GM23338 (cell line): ENCODE data around the gene OR1J4. TPM values are rescaled to one million over a fixed set of nuclear protein-coding genes. Genes with fewer than 3 reads are reported as not detected.

Experiments
- ATAC-seq: fragments of 200-7000 bp; cut with Tn5 transposase; 3 replicates; pipeline ENCODE4 v1.9.1; 2020
- DNase-seq: peaks from one replicate; pipeline ENCODE4 v3.0.0-alpha.2; 2015; ENCODE audit warnings: low spot score
- H2AFZ ChIP-seq: fragments of 200-600 bp; sonication (generic); 2 replicates; pipeline ENCODE4 v1.8.0; 2016; ENCODE audit warnings: antibody characterized with exemption, mild to moderate bottlenecking, moderate library complexity
- H3F3A ChIP-seq: fragments of 200-600 bp; sonication (generic); replicated peaks from 2 replicates; pipeline ENCODE4 v1.8.0; 2017; ENCODE audit warnings: antibody characterized with exemption, mixed run types, low read depth
- H3K27ac ChIP-seq: fragments of 200-600 bp; sonication (generic); 2 replicates; pipeline ENCODE4 v1.6.1; 2016; ENCODE audit warnings: low read depth
- H3K27me3 ChIP-seq: fragments of 200-600 bp; sonication (generic); 2 replicates; pipeline ENCODE4 v1.8.0; 2016; ENCODE audit warnings: mild to moderate bottlenecking, mixed run types, moderate library complexity; ENCODE audit not compliant: insufficient read depth
- H3K36me3 ChIP-seq: fragments of 200-600 bp; sonication (generic); 2 replicates; pipeline ENCODE4 v1.8.0; 2016; ENCODE audit warnings: mild to moderate bottlenecking; ENCODE audit not compliant: insufficient read depth
- H3K4me1 ChIP-seq: fragments of 200-600 bp; sonication (generic); 2 replicates; pipeline ENCODE4 v1.8.0; 2016; ENCODE audit warnings: mild to moderate bottlenecking, moderate library complexity; ENCODE audit not compliant: insufficient read depth
- H3K4me2 ChIP-seq: fragments of 200-600 bp; sonication (generic); 2 replicates; pipeline ENCODE4 v1.7.1; 2017; ENCODE audit warnings: mixed run types
- H3K4me3 ChIP-seq: fragments of 200-600 bp; sonication (generic); 2 replicates; pipeline ENCODE4 v1.6.1; 2016; ENCODE audit warnings: mixed run types
- H3K79me2 ChIP-seq: fragments of 200-600 bp; sonication (generic); replicated peaks from 2 replicates; pipeline ENCODE4 v1.8.0; 2017; ENCODE audit warnings: mild to moderate bottlenecking; ENCODE audit not compliant: insufficient read depth
- H3K9me2 ChIP-seq: fragments of 200-600 bp; sonication (generic); 2 replicates; pipeline ENCODE4 v1.8.0; 2017; ENCODE audit not compliant: insufficient read depth
- H4K20me1 ChIP-seq: fragments of 200-600 bp; sonication (generic); replicated peaks from 2 replicates; pipeline ENCODE4 v1.8.0; 2017; ENCODE audit warnings: mild to moderate bottlenecking; ENCODE audit not compliant: insufficient read depth
- H3K27ac Mint-ChIP-seq: 2 replicates; pipeline ENCODE4 v1.8.0; 2020; ENCODE audit warnings: inconsistent platforms, mild to moderate bottlenecking, moderate library complexity, mixed read lengths
- H3K27me3 Mint-ChIP-seq: 3 replicates; pipeline ENCODE4 v1.8.0; 2022; ENCODE audit warnings: low read depth, mild to moderate bottlenecking, moderate library complexity, mixed read lengths, inconsistent platforms; ENCODE audit not compliant: insufficient read depth, poor library complexity
- H3K36me3 Mint-ChIP-seq: 3 replicates; pipeline ENCODE4 v1.8.0; 2021; ENCODE audit warnings: low read depth, mild to moderate bottlenecking, inconsistent platforms, moderate library complexity, mixed read lengths
- H3K4me1 Mint-ChIP-seq: 3 replicates; pipeline ENCODE4 v1.8.0; 2020; ENCODE audit warnings: mild to moderate bottlenecking, inconsistent platforms, mixed read lengths
- H3K4me3 Mint-ChIP-seq: 3 replicates; pipeline ENCODE4 v1.8.0; 2021; ENCODE audit warnings: moderate library complexity, mild to moderate bottlenecking, inconsistent platforms, mixed read lengths
- H3K9me3 Mint-ChIP-seq: 3 replicates; pipeline ENCODE4 v1.8.0; 2020; ENCODE audit warnings: moderate library complexity, mild to moderate bottlenecking, inconsistent platforms, mixed read lengths
- CREB1 ChIP-seq: fragments of 250-450 bp; sonication (Bioruptor Pico); IDR thresholded peaks from 2 replicates; pipeline ENCODE4 v1.5.0; 2020; ENCODE audit warnings: low read depth, mild to moderate bottlenecking, moderate library complexity
- EZH2 ChIP-seq: fragments of 200-600 bp; sonication (generic); IDR thresholded peaks from one replicate; pipeline ENCODE4 v1.8.0; 2017; ENCODE audit warnings: antibody characterized with exemption, mild to moderate bottlenecking, low read depth; ENCODE audit not compliant: unreplicated experiment
- JUNB ChIP-seq: IDR thresholded peaks from one replicate; pipeline ENCODE4 v1.6.1; 2016; ENCODE audit warnings: antibody characterized with exemption; ENCODE audit not compliant: unreplicated experiment
- NANOG ChIP-seq: IDR thresholded peaks from 2 replicates; pipeline ENCODE4 v1.6.1; 2016; ENCODE audit warnings: antibody characterized with exemption, borderline replicate concordance
- POLR2AphosphoS5 ChIP-seq: IDR thresholded peaks from 2 replicates; pipeline ENCODE4 v1.6.1; 2016; ENCODE audit warnings: antibody characterized with exemption, low read depth
- STAT1 ChIP-seq: IDR thresholded peaks from one replicate; pipeline ENCODE4 v1.6.1; 2016; ENCODE audit warnings: antibody characterized with exemption; ENCODE audit not compliant: unreplicated experiment
- long read RNA-seq: library from polyadenylated mRNA; unstranded; transcript quantifications from one replicate; pipeline ENCODE4 v2.0.0, GENCODE V29; 2020; ENCODE audit not compliant: unreplicated experiment
- polyA plus RNA-seq: library from polyadenylated mRNA; unstranded; fragments of >200 nt; fragmentation: Nextera tagmentation; extraction: Ambion mirVana; gene quantifications from 2 replicates; pipeline ENCODE4 v1.2.1, GENCODE V29; 2016
- total RNA-seq: library from RNA; depleted of rRNA; stranded (reverse); fragments of >200 nt; shearing (Covaris generic); gene quantifications from 2 replicates; pipeline ENCODE4 v1.2.3, GENCODE V29; 2014; rRNA removed
- TF ChIP-seq, protein P1 (sequence below): IDR thresholded peaks from 2 replicates; pipeline ENCODE4 v1.6.1; 2016; ENCODE audit warnings: antibody characterized with exemption
- TF ChIP-seq, protein P2 (sequence below): IDR thresholded peaks from one replicate; pipeline ENCODE4 v1.6.1; 2018; ENCODE audit warnings: antibody characterized with exemption; ENCODE audit not compliant: unreplicated experiment

The OR1J4 gene, protein sequence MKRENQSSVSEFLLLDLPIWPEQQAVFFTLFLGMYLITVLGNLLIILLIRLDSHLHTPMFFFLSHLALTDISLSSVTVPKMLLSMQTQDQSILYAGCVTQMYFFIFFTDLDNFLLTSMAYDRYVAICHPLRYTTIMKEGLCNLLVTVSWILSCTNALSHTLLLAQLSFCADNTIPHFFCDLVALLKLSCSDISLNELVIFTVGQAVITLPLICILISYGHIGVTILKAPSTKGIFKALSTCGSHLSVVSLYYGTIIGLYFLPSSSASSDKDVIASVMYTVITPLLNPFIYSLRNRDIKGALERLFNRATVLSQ
- not detected in 2 replicates for total RNA-seq
- not detected in 2 replicates for polyA plus RNA-seq
- long read RNA-seq, result 0 reads

DNA sequence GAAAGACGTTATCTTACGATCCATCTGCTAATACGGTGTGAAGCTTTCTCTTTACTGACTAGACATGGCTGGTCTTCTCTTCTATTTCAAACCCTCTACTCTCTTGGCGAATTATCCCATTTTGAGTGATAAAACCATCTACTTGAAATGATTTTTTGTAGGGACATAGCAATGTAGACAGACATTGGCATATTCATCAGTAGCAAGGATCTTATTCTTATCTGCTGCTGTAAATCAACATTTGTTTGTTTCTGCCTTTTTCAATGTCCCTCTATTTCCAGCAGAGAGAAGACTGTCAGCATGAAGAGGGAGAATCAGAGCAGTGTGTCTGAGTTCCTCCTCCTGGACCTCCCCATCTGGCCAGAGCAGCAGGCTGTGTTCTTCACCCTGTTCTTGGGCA, at the start of gene OR1J4:
TSS of gene OR1J4 (plus strand) at position 301 of the 400 bp plus-strand sequence. CDS start at position 301, 0 bp downstream.
- peaks cover 34% of the 10 kb centered on the region for H3K9me3 Mint-ChIP-seq
- Histone ChIP-seq H3K27me3 (peaks cover 7% of the 10 kb centered on the region; the same call in 1 of the 2 replicates), H3K4me3 (no peak within 1 kb of the TSS), H3F3A (no peaks in the 10 kb centered on the region), H3K4me2 (no peak within 1 kb of the TSS), H3K36me3 (no peaks in the 10 kb centered on the region; the same call in 1 of the 2 replicates), H3K4me1 (no peaks in the 10 kb centered on the region), H4K20me1 (no peaks in the 10 kb centered on the region), H2AFZ (no peak within 1 kb of the TSS), H3K27ac (no peak within 1 kb of the TSS), H3K9me2 (no peaks in the 10 kb centered on the region), H3K79me2 (no peaks in the 10 kb centered on the region)
- H3K27me3 Mint-ChIP-seq, result no peaks in the 10 kb centered on the region
- H3K4me3 Mint-ChIP-seq, result no peak within 1 kb of the TSS
- TF ChIP-seq JUNB, result no peak
- TF ChIP-seq, protein P1, sequence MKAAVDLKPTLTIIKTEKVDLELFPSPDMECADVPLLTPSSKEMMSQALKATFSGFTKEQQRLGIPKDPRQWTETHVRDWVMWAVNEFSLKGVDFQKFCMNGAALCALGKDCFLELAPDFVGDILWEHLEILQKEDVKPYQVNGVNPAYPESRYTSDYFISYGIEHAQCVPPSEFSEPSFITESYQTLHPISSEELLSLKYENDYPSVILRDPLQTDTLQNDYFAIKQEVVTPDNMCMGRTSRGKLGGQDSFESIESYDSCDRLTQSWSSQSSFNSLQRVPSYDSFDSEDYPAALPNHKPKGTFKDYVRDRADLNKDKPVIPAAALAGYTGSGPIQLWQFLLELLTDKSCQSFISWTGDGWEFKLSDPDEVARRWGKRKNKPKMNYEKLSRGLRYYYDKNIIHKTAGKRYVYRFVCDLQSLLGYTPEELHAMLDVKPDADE, result no peak
- no peaks in the 10 kb centered on the region; the same call in 2 of the 3 replicates for H3K36me3 Mint-ChIP-seq
- no peaks in the 10 kb centered on the region for H3K4me1 Mint-ChIP-seq
- ATAC-seq (no peak), DNase-seq (no peak)
- no peak within 1 kb of the TSS for H3K27ac Mint-ChIP-seq

DNA sequence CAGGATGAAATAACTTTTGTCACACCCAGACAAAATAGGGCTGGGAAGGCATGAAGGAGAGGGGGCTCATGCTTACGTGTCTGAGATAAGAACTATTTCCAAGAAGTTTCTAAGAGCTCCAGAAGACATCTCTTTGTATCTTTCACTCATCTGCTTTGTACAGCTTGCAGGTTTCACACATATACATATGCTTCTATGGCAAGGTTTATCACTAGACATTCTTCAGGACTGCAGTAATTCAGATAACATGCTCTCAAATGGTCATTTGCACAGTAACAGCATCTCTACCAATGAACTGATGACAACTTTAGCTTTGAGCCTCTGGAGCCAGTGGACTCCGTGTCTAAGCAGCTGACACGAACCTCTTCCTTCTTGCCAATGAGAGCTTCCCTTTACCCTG, 44.4 kb upstream of the OR1J4 start:
- no peak overlapping the region for H3K27ac ChIP-seq
- no peaks in the 10 kb centered on the region for H3K4me1 Mint-ChIP-seq
- no peaks in the 10 kb centered on the region for H3F3A ChIP-seq
- DNase-seq (no peak), ATAC-seq (no peak)
- peaks cover 4% of the 10 kb centered on the region for H3K27me3 Mint-ChIP-seq
- no peaks in the 10 kb centered on the region for H3K36me3 ChIP-seq
- no peak overlapping the region for H3K4me2 ChIP-seq
- H3K9me2 ChIP-seq, result no peaks in the 10 kb centered on the region
- no peak overlapping the region for H3K4me3 ChIP-seq
- no peak overlapping the region for H2AFZ ChIP-seq
- no peaks in the 10 kb centered on the region; the same call in 2 of the 3 replicates for H3K36me3 Mint-ChIP-seq
- H3K79me2 ChIP-seq, result no peaks in the 10 kb centered on the region
- no peak overlapping the region for H3K27ac Mint-ChIP-seq
- no peaks in the 10 kb centered on the region for H4K20me1 ChIP-seq
- peaks cover 94% of the 10 kb centered on the region for H3K9me3 Mint-ChIP-seq
- no peak overlapping the region for H3K4me3 Mint-ChIP-seq
- H3K4me1 ChIP-seq, result no peaks in the 10 kb centered on the region
- no peaks in the 10 kb centered on the region for H3K27me3 ChIP-seq
- no peak for TF ChIP-seq CREB1 (CRISPR knock-in tag)
- no peak for TF ChIP-seq NANOG
- no peak for TF ChIP-seq EZH2
- TF ChIP-seq, protein P2, sequence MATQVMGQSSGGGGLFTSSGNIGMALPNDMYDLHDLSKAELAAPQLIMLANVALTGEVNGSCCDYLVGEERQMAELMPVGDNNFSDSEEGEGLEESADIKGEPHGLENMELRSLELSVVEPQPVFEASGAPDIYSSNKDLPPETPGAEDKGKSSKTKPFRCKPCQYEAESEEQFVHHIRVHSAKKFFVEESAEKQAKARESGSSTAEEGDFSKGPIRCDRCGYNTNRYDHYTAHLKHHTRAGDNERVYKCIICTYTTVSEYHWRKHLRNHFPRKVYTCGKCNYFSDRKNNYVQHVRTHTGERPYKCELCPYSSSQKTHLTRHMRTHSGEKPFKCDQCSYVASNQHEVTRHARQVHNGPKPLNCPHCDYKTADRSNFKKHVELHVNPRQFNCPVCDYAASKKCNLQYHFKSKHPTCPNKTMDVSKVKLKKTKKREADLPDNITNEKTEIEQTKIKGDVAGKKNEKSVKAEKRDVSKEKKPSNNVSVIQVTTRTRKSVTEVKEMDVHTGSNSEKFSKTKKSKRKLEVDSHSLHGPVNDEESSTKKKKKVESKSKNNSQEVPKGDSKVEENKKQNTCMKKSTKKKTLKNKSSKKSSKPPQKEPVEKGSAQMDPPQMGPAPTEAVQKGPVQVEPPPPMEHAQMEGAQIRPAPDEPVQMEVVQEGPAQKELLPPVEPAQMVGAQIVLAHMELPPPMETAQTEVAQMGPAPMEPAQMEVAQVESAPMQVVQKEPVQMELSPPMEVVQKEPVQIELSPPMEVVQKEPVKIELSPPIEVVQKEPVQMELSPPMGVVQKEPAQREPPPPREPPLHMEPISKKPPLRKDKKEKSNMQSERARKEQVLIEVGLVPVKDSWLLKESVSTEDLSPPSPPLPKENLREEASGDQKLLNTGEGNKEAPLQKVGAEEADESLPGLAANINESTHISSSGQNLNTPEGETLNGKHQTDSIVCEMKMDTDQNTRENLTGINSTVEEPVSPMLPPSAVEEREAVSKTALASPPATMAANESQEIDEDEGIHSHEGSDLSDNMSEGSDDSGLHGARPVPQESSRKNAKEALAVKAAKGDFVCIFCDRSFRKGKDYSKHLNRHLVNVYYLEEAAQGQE, result no peak
- TF ChIP-seq POLR2AphosphoS5, result no peak
- TF ChIP-seq JUNB, result no peak
- TF ChIP-seq STAT1, result no peak
- TF ChIP-seq, protein P1, result no peak
